ENCODE measurements around the gene GABRB3. TPM values are rescaled to one million over a fixed set of nuclear protein-coding genes. Genes with fewer than 3 reads are reported as not detected.

The GABRB3 gene
- total RNA-seq, 3 donors from 2014 or later, result 0.52 to 3.2 (median 3.1) TPM

DNA sequence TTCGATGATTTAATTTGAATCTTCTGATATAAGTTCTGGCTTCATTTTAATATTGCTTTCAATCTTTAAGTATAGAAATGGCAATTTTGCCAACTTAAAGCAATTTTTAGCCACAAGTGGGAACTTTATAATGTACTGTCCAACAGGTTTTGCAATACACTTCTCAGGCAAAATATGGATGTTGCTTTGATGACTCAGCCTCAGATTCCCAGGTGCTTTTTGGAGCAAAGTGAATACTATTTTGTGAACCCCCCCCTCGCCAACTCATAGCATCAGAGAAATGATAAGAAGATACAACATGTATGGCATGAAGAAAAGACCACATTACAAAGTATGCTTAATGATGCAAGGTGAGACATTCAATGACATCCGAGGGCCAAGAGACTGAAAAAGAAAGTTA lies 158.1 kb downstream of the GABRB3 start:
- H3K36me3 ChIP-seq (ENCODE audit: low read depth), result no peaks in the 10 kb centered on the region
- no peak for DNase-seq
- TF ChIP-seq CTCF (IDR thresholded peaks at IDR 0.05), result no peak
- intact Hi-C loops (cut with DNase I, micrococcal nuclease), result no loop called here
- H3K9me3 ChIP-seq, result peaks cover 59% of the 10 kb centered on the region
- H3K4me3 ChIP-seq, result no peak overlapping the region
- H3K4me1 ChIP-seq (ENCODE audit: low read depth), result no peaks in the 10 kb centered on the region
- no peak for ATAC-seq

GRCh38 chr15:26598704-26599103 lies 174.2 kb downstream of the GABRB3 start:
- DNase-seq (no peak), ATAC-seq (no peak)
- H3K4me3 ChIP-seq, result no peak overlapping the region
- H3K36me3 ChIP-seq (ENCODE audit: low read depth), result no peaks in the 10 kb centered on the region
- intact Hi-C loops (cut with DNase I, micrococcal nuclease), result no loop called here
- H3K4me1 ChIP-seq (ENCODE audit: low read depth), result no peaks in the 10 kb centered on the region
- no peak for TF ChIP-seq CTCF (IDR thresholded peaks at IDR 0.05)
- H3K9me3 ChIP-seq, result peaks cover 67% of the 10 kb centered on the region

DNA sequence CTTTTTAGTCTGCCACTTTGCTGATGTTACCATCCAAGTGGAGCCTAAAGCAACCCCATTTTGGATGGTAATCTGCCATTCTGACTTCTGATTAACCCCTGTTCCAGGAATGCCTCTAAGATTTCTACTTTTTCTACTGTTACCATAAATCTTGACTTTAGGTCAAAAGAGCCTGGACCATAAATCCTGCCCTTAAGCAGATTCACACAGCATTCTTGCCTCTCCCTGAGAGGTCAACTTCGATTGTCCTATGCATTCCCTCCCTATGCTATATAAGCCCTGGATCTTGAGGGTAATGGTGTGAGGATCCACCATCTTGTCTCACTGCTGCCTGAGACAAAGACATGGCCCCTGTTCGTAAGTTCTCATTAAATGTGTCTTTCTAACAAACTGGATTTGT lies 177.3 kb downstream of the GABRB3 start:
- H3K4me1 ChIP-seq (ENCODE audit: low read depth), result no peaks in the 10 kb centered on the region
- ATAC-seq, result no peak
- intact Hi-C loops (cut with DNase I, micrococcal nuclease), result no loop called here

GRCh38 chr15:26590676-26591075 lies 182.2 kb downstream of the GABRB3 start:
- Histone ChIP-seq H3K4me3 (no peak overlapping the region), H3K9me3 (peaks cover 57% of the 10 kb centered on the region), H3K36me3 (ENCODE audit: low read depth) (no peaks in the 10 kb centered on the region), H3K4me1 (ENCODE audit: low read depth) (no peaks in the 10 kb centered on the region)
- intact Hi-C loops (cut with DNase I, micrococcal nuclease), result no loop called here
- no peak for ATAC-seq
- DNase-seq, result no peak
- TF ChIP-seq CTCF (IDR thresholded peaks at IDR 0.05), result no peak

More for the DNA sequence above, 177.3 kb downstream of the GABRB3 start:
- no peak for DNase-seq
- Histone ChIP-seq H3K36me3 (ENCODE audit: low read depth) (no peaks in the 10 kb centered on the region), H3K9me3 (peaks cover 67% of the 10 kb centered on the region), H3K4me3 (no peak overlapping the region)
- no peak for TF ChIP-seq CTCF (IDR thresholded peaks at IDR 0.05)

GRCh38 chr15:26582840-26583239 lies 190.0 kb downstream of the GABRB3 start:
- DNase-seq (no peak), ATAC-seq (no peak)
- Histone ChIP-seq H3K4me1 (ENCODE audit: low read depth) (no peaks in the 10 kb centered on the region), H3K36me3 (ENCODE audit: low read depth) (no peaks in the 10 kb centered on the region), H3K4me3 (no peak overlapping the region), H3K9me3 (peaks cover 62% of the 10 kb centered on the region)
- TF ChIP-seq CTCF (IDR thresholded peaks at IDR 0.05), result no peak
- intact Hi-C loops (cut with DNase I, micrococcal nuclease), result no loop called here

DNA sequence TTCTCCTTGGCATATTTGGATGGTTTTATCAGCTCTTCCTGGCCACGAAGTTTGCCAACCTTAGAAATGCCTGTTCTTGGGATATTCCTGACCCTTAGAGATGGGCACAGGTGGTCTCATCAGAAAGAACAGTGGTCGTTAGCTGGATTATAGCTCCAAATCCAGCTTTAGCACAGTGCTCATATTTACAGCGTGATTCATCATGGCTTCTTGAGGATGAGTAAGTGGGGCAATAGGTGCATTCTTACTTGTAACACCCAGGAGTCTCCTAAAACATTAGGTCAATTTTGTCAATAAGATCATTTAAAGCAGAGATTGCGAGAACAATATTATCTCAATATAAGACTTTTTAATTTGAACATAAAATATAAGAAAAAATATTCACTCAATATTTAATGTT lies 191.9 kb downstream of the GABRB3 start:
- Histone ChIP-seq H3K36me3 (ENCODE audit: low read depth) (no peaks in the 10 kb centered on the region), H3K4me1 (ENCODE audit: low read depth) (no peaks in the 10 kb centered on the region), H3K9me3 (peaks cover 66% of the 10 kb centered on the region), H3K4me3 (no peak overlapping the region)
- intact Hi-C loops (cut with DNase I, micrococcal nuclease), result no loop called here
- no peak for ATAC-seq
- TF ChIP-seq CTCF (IDR thresholded peaks at IDR 0.05), result no peak
- no peak for DNase-seq
